Retina (tissue), 1 donor: ENCODE data around the gene TBXAS1.

Experiments used
- DNase-seq: peaks from one replicate; pipeline ENCODE4 v3.0.0-alpha.2; 2016

The TBXAS1 gene

GRCh38 chr7:140056431-140057142 is 227.5 kb downstream of the TBXAS1 start:
- DNase-seq, result no peak

- DNase-seq, result no peak
These were observed 228.1 kb downstream of the TBXAS1 start for GRCh38 chr7:140057143-140057535.

- no peak for DNase-seq
These were observed 229.5 kb downstream of the TBXAS1 start for GRCh38 chr7:140058517-140058916.

- DNase-seq, result peak; percentile 3
These were observed 230.5 kb downstream of the TBXAS1 start for GRCh38 chr7:140059273-140060242.

- no peak for DNase-seq
These were observed 231.2 kb downstream of the TBXAS1 start for GRCh38 chr7:140060243-140060630.

- peak; percentile 19 for DNase-seq
These were observed 231.9 kb downstream of the TBXAS1 start for GRCh38 chr7:140060788-140061606.

GRCh38 chr7:140061607-140061930 is 232.5 kb downstream of the TBXAS1 start:
- DNase-seq, result no peak

- peak; percentile 56 for DNase-seq
These were observed 233.1 kb downstream of the TBXAS1 start for GRCh38 chr7:140062118-140062527.

- peak; percentile 87 for DNase-seq
These were observed 233.7 kb downstream of the TBXAS1 start, which contains the start of gene PARP12 for GRCh38 chr7:140062528-140063299. Gene PARP12 (minus strand): TSS chr7:140062951. CDS start chr7:140062847, 104 bp downstream.

GRCh38 chr7:140067052-140067451 is 238.0 kb downstream of the TBXAS1 start:
- no peak for DNase-seq

- no peak for DNase-seq
These were observed 239.0 kb downstream of the TBXAS1 start for GRCh38 chr7:140068033-140068432.

GRCh38 chr7:140069298-140069949 is 240.4 kb downstream of the TBXAS1 start:
- no peak for DNase-seq
